Keratinocyte (primary cell): ENCODE data around the gene KIF3A. TPM values are rescaled to one million over a fixed set of nuclear protein-coding genes. Genes with fewer than 3 reads are reported as not detected.

Experiments used
- DNase-seq: peaks from one replicate; pipeline ENCODE4 v3.0.0-alpha.2; 2011; ENCODE audit warnings: low read depth, missing footprints, low spot score
- FAIRE-seq: peaks from 2 replicates; lab custom pipeline; 2011; peaks lifted over from hg19 to GRCh38; lab: Jason Lieb, UNC
- H2AFZ ChIP-seq: 2 replicates; pipeline ENCODE4 v1.6.0; 2012; ENCODE audit warnings: low read length, control low read depth, inconsistent platforms; ENCODE audit not compliant: control insufficient read depth
- H3K27ac ChIP-seq: 2 replicates; pipeline ENCODE4 v1.5.1; 2011; ENCODE audit warnings: low read length; ENCODE audit not compliant: control insufficient read depth, insufficient read depth
- H3K27me3 ChIP-seq: 3 replicates; pipeline ENCODE4 v1.6.0; 2011; ENCODE audit warnings: low read length; ENCODE audit not compliant: control insufficient read depth, insufficient read depth; ENCODE audit errors: extremely low read depth
- H3K36me3 ChIP-seq, 2 experiments: 2 replicates in 1 of 2; 3 replicates in 1 of 2; pipeline ENCODE4 v1.5.1; 2011; ENCODE audit warnings: low read length in 2 of 2, mild to moderate bottlenecking in 1 of 2; ENCODE audit not compliant: control insufficient read depth in 2 of 2, insufficient read depth in 2 of 2; ENCODE audit errors: extremely low read depth in 1 of 2
- H3K4me1 ChIP-seq: 3 replicates; pipeline ENCODE4 v1.5.1; 2011; ENCODE audit warnings: low read length; ENCODE audit not compliant: control insufficient read depth, insufficient read depth; ENCODE audit errors: extremely low read depth
- H3K4me2 ChIP-seq: 3 replicates; pipeline ENCODE4 v1.6.0; 2011; ENCODE audit warnings: low read depth, low read length; ENCODE audit not compliant: control insufficient read depth, insufficient read depth; ENCODE audit errors: extremely low read depth
- H3K4me3 ChIP-seq, 3 experiments: fragments of 200-600 bp in 1 of 3; sonication (generic) in 1 of 3; 2 replicates in 2 of 3; 3 replicates in 1 of 3; pipeline ENCODE4 v1.5.1; 2011 to 2016; ENCODE audit warnings: low read length in 3 of 3, mild to moderate bottlenecking in 3 of 3, control low read depth in 2 of 3, inconsistent platforms in 1 of 3, low read depth in 1 of 3, mixed read lengths in 1 of 3, mixed run types in 1 of 3, moderate library complexity in 1 of 3; ENCODE audit not compliant: control insufficient read depth in 2 of 3, insufficient read depth in 2 of 3; ENCODE audit errors: extremely low read depth in 1 of 3
- H3K79me2 ChIP-seq: 2 replicates; pipeline ENCODE4 v1.6.0; 2012; ENCODE audit warnings: low read length; ENCODE audit not compliant: control insufficient read depth, insufficient read depth
- H3K9ac ChIP-seq: 3 replicates; pipeline ENCODE4 v1.6.0; 2011; ENCODE audit warnings: low read length; ENCODE audit not compliant: control insufficient read depth, insufficient read depth; ENCODE audit errors: extremely low read depth
- H3K9me1 ChIP-seq: 3 replicates; pipeline ENCODE4 v1.6.0; 2011; ENCODE audit warnings: low read length; ENCODE audit not compliant: control insufficient read depth, insufficient read depth; ENCODE audit errors: extremely low read depth
- H3K9me3 ChIP-seq: 2 replicates; pipeline ENCODE4 v1.5.1; 2012; ENCODE audit warnings: low read depth, low read length; ENCODE audit not compliant: control insufficient read depth
- H4K20me1 ChIP-seq: 3 replicates; pipeline ENCODE4 v1.6.0; 2011; ENCODE audit warnings: low read length; ENCODE audit not compliant: control insufficient read depth, insufficient read depth; ENCODE audit errors: extremely low read depth
- EZH2 ChIP-seq: IDR thresholded peaks from one replicate; pipeline ENCODE4 v1.6.1; 2012; ENCODE audit warnings: inconsistent platforms, mild to moderate bottlenecking, low read length, moderate library complexity
- dilution Hi-C: fragments of 300-500 bp; cut with MboI; formaldehyde crosslinking; loops from one replicate; pipeline ENCODE4 v1.7.0; 2020; ENCODE audit warnings: low sequenced_read_pairs; ENCODE audit not compliant: extremely low pct_ligation_motif_present
- polyA plus RNA-seq, 5 experiments: library from polyadenylated mRNA; depleted of rRNA in 3 of 5; stranded (reverse) in 3 of 5; stranded (forward) in 1 of 5; unstranded in 1 of 5; fragments of >200 nt; gene quantifications; 1 replicate in 1 of 5; 2 replicates in 3 of 5; 3 replicates in 1 of 5; pipeline versions ENCODE4 v1.2.1 to v1.2.3, GENCODE V29; 2011 to 2012; ENCODE audit warnings: missing spikeins in 2 of 5, low read depth in 1 of 5, low replicate concordance in 1 of 5
- TF ChIP-seq, protein P1 (sequence below), 3 experiments: IDR thresholded peaks in 1 of 3; conservative IDR thresholded peaks in 1 of 3; optimal IDR thresholded peaks in 1 of 3; 2 replicates in 2 of 3; 3 replicates in 1 of 3; pipeline versions ENCODE3 to v1.5.1; 2011; ENCODE audit warnings: low read length in 3 of 3, mild to moderate bottlenecking in 3 of 3, moderate library complexity in 2 of 3, control low read depth in 1 of 3, inconsistent platforms in 1 of 3; ENCODE audit not compliant: insufficient read depth in 2 of 3; ENCODE audit errors: extremely low read depth in 1 of 3

KIF3A gene
- polyA plus RNA-seq, 1 donor (not counting 4 experiments of a cell fraction or from before 2014, with no cell fraction given): 15.4 TPM

DNA sequence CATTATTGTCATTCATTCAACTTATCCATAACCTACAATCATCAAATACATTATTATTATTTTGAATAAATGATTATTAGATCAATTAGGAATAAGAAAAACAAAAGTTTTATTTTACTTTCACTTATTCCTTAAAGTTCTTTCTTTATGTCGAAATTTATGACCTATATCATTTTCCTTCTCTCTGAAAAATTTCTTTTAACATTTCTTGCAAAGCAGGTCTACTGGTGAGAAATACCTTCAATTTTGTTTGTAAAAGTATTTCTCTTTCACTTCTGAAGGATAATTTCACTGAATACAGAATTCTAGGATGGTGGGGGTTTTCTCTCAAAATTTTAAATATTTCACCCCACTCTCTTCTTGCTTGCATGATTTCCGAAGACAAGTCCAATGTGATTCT, 7.3 kb upstream of the KIF3A start:
- dilution Hi-C loops: no loop called here
- H3K27me3 ChIP-seq: no peaks in the 10 kb centered on the region

DNA sequence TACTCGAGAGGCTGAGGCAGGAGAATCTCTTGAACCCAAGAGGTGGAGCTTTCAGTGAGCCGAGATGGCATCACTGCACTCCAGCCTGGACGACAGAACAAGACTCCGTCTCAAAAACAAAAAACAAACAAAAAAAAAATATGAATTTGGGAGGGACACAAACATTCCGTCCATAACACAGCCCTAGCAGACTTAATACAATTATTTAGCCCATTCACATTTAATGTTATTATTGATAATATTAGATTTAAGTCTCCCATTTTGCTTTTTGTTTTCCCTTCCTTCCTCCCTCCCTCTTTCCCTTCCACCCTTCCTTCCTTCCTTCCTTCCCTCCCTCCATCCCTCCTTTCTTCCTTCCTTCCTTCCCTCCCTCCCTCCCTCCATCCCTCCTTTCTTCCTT, 5.3 kb upstream of the KIF3A start:
- TF ChIP-seq, protein P1, sequence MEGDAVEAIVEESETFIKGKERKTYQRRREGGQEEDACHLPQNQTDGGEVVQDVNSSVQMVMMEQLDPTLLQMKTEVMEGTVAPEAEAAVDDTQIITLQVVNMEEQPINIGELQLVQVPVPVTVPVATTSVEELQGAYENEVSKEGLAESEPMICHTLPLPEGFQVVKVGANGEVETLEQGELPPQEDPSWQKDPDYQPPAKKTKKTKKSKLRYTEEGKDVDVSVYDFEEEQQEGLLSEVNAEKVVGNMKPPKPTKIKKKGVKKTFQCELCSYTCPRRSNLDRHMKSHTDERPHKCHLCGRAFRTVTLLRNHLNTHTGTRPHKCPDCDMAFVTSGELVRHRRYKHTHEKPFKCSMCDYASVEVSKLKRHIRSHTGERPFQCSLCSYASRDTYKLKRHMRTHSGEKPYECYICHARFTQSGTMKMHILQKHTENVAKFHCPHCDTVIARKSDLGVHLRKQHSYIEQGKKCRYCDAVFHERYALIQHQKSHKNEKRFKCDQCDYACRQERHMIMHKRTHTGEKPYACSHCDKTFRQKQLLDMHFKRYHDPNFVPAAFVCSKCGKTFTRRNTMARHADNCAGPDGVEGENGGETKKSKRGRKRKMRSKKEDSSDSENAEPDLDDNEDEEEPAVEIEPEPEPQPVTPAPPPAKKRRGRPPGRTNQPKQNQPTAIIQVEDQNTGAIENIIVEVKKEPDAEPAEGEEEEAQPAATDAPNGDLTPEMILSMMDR (optimal IDR thresholded peaks at IDR 0.05 in 1 of 3, IDR thresholded peaks at IDR 0.05 in 1 of 3, conservative IDR thresholded peaks at IDR 0.05 in 1 of 3; ENCODE audit: extremely low read depth in 1 of 3, insufficient read depth in 2 of 3, low read length in 3 of 3): no peak
- TF ChIP-seq EZH2: no peak
- dilution Hi-C loops: no loop called here
- FAIRE-seq: no peak
- H3K9me1 ChIP-seq: no peaks in the 10 kb centered on the region
- no peak overlapping the region for H3K4me3 ChIP-seq
- no peak overlapping the region for H2AFZ ChIP-seq
- no peaks in the 10 kb centered on the region for H3K79me2 ChIP-seq
- no peaks in the 10 kb centered on the region for H3K27me3 ChIP-seq
- no peaks in the 10 kb centered on the region for H3K9me3 ChIP-seq
- no peaks in the 10 kb centered on the region for H4K20me1 ChIP-seq
- no peaks in the 10 kb centered on the region for H3K36me3 ChIP-seq
- no peak overlapping the region for H3K4me2 ChIP-seq
- H3K27ac ChIP-seq: no peak overlapping the region
- H3K4me1 ChIP-seq: peaks cover 8% of the 10 kb centered on the region
- H3K9ac ChIP-seq: no peak overlapping the region
- no peak for DNase-seq

More for the DNA sequence above, 7.3 kb upstream of the KIF3A start:
- DNase-seq (no peak), FAIRE-seq (no peak)
- Histone ChIP-seq H4K20me1 (no peaks in the 10 kb centered on the region), H3K4me1 (peaks cover 2% of the 10 kb centered on the region), H3K36me3 (no peaks in the 10 kb centered on the region), H3K9me3 (no peaks in the 10 kb centered on the region), H3K4me2 (no peak overlapping the region), H3K4me3 (no peak overlapping the region), H3K9ac (no peak overlapping the region), H3K79me2 (no peaks in the 10 kb centered on the region), H2AFZ (no peak overlapping the region), H3K9me1 (no peaks in the 10 kb centered on the region), H3K27ac (no peak overlapping the region)
- TF ChIP-seq, protein P1 (optimal IDR thresholded peaks at IDR 0.05 in 1 of 3, IDR thresholded peaks at IDR 0.05 in 1 of 3, conservative IDR thresholded peaks at IDR 0.05 in 1 of 3; ENCODE audit: extremely low read depth in 1 of 3, insufficient read depth in 2 of 3, low read length in 3 of 3): no peak
